Endothelial cell of umbilical vein (primary cell): Measurements from ENCODE around the gene KCNJ12. TPM values are rescaled to one million over a fixed set of nuclear protein-coding genes. Genes with fewer than 3 reads are reported as not detected.

Source experiments
- BruUV-seq: library from RNA; stranded (reverse); fragments of 400-500 nt; replicated peaks from 2 replicates; lab custom pipeline; 2021; lab: Mats Ljungman, UMichigan
- CTCF ChIA-PET: fragments of 300-600, 350-600 bp; sonication (Branson Sonifier 250); formaldehyde crosslinking; loops from one replicate; lab custom pipeline; 2021; ENCODE audit warnings: antibody characterized with exemption, inconsistent platforms; lab: Charles Lee
- POLR2A ChIA-PET: fragments of 300-600, 350-600 bp; sonication (Branson Sonifier 250); formaldehyde crosslinking; loops from one replicate; lab custom pipeline; 2021; ENCODE audit warnings: antibody characterized with exemption, inconsistent platforms; lab: Charles Lee
- DNase-seq: peaks from one replicate; pipeline ENCODE4 v3.0.0-alpha.2; 2011; ENCODE audit warnings: low read depth, low spot score
- FAIRE-seq: peaks from 2 replicates; lab custom pipeline; 2011; peaks lifted over from hg19 to GRCh38; lab: Jason Lieb, UNC
- H2AFZ ChIP-seq: 2 replicates; pipeline ENCODE4 v1.6.0; 2012; ENCODE audit warnings: low read depth, low read length, control low read depth, inconsistent platforms
- H3K27ac ChIP-seq: 2 replicates; pipeline ENCODE4 v1.5.1; 2011; ENCODE audit warnings: low read depth, mild to moderate bottlenecking, control low read depth, low read length, moderate library complexity; ENCODE audit not compliant: insufficient read depth
- H3K27me3 ChIP-seq, 2 experiments: 2 replicates each; pipeline versions ENCODE4 v1.6.0 to v1.6.1; 2011; ENCODE audit warnings: low read length in 2 of 2, mixed read lengths in 1 of 2; ENCODE audit not compliant: control insufficient read depth in 2 of 2, insufficient read depth in 2 of 2
- H3K36me3 ChIP-seq, 2 experiments: 2 replicates in 1 of 2; 3 replicates in 1 of 2; pipeline ENCODE4 v1.5.1; 2011; ENCODE audit warnings: low read length in 2 of 2, mild to moderate bottlenecking in 1 of 2, moderate library complexity in 1 of 2; ENCODE audit not compliant: control insufficient read depth in 2 of 2, insufficient read depth in 2 of 2; ENCODE audit errors: extremely low read depth in 1 of 2
- H3K4me1 ChIP-seq: 3 replicates; pipeline ENCODE4 v1.5.1; 2011; ENCODE audit warnings: mild to moderate bottlenecking, low read length; ENCODE audit not compliant: control insufficient read depth, insufficient read depth; ENCODE audit errors: extremely low read depth
- H3K4me2 ChIP-seq: 2 replicates; pipeline ENCODE4 v1.6.1; 2011; ENCODE audit warnings: low read length, control low read depth, mixed read lengths; ENCODE audit not compliant: insufficient read depth
- H3K4me3 ChIP-seq, 3 experiments: fragments of 200-600 bp in 1 of 3; sonication (generic), shearing (Covaris generic) in 1 of 3; replicated peaks in 1 of 3; 2 replicates each; pipeline ENCODE4 v1.5.1; 2011 to 2016; ENCODE audit warnings: control low read depth in 3 of 3, low read length in 3 of 3, mild to moderate bottlenecking in 2 of 3, inconsistent platforms in 1 of 3, low read depth in 1 of 3, moderate library complexity in 1 of 3; ENCODE audit not compliant: insufficient read depth in 1 of 3
- H3K79me2 ChIP-seq: 2 replicates; pipeline ENCODE4 v1.6.0; 2012; ENCODE audit warnings: low read length, inconsistent platforms; ENCODE audit not compliant: control insufficient read depth, insufficient read depth
- H3K9ac ChIP-seq: replicated peaks from 2 replicates; pipeline ENCODE3; 2011; ENCODE audit warnings: low read length, control low read depth; ENCODE audit not compliant: insufficient read depth; ENCODE audit errors: extremely low read depth
- H3K9me1 ChIP-seq: replicated peaks from 3 replicates; pipeline ENCODE4 v1.6.0; 2011; ENCODE audit warnings: mild to moderate bottlenecking, low read length; ENCODE audit not compliant: control insufficient read depth, insufficient read depth; ENCODE audit errors: extremely low read depth
- H3K9me3 ChIP-seq: replicated peaks from 2 replicates; pipeline ENCODE4 v1.5.1; 2012; ENCODE audit warnings: low read length, inconsistent platforms; ENCODE audit not compliant: control insufficient read depth, insufficient read depth
- H4K20me1 ChIP-seq: replicated peaks from 2 replicates; pipeline ENCODE3; 2011; ENCODE audit warnings: mild to moderate bottlenecking, low read length; ENCODE audit not compliant: control insufficient read depth, insufficient read depth; ENCODE audit errors: extremely low read depth
- EZH2 ChIP-seq: IDR thresholded peaks from 2 replicates; pipeline ENCODE4 v1.6.1; 2012; ENCODE audit warnings: borderline replicate concordance, low read depth, mild to moderate bottlenecking, moderate library complexity, low read length, inconsistent platforms; ENCODE audit not compliant: severe bottlenecking
- FOS ChIP-seq: IDR thresholded peaks from 2 replicates; pipeline ENCODE4 v1.6.1; 2011; ENCODE audit warnings: mild to moderate bottlenecking, low read length, moderate library complexity, borderline replicate concordance; ENCODE audit not compliant: insufficient read depth
- GATA2 ChIP-seq: IDR thresholded peaks from 2 replicates; pipeline ENCODE4 v1.7.0; 2011; ENCODE audit warnings: low read depth, mild to moderate bottlenecking, moderate library complexity, mixed read lengths, low read length; ENCODE audit not compliant: insufficient read length, insufficient read depth
- JUN ChIP-seq: IDR thresholded peaks from 2 replicates; pipeline ENCODE4 v1.6.1; 2011; ENCODE audit warnings: borderline replicate concordance, low read depth; ENCODE audit not compliant: insufficient read length, insufficient read depth
- MYC ChIP-seq: IDR thresholded peaks from one replicate; pipeline ENCODE4 v1.6.1; 2011; ENCODE audit warnings: mild to moderate bottlenecking, low read depth, low read length
- POLR2A ChIP-seq: IDR thresholded peaks from 2 replicates; pipeline ENCODE4 v1.6.1; 2012; ENCODE audit warnings: low read depth, mild to moderate bottlenecking, control low read depth, low read length
- POLR2AphosphoS5 ChIP-seq: IDR thresholded peaks from 2 replicates; pipeline ENCODE4 v1.6.1; 2012; ENCODE audit warnings: low read depth, mild to moderate bottlenecking, control low read depth, low read length, moderate library complexity; ENCODE audit not compliant: insufficient read depth
- dilution Hi-C: fragments of 300-500 bp; cut with MboI; formaldehyde crosslinking; loops from one replicate; pipeline ENCODE4 v1.15.0; 2019; ENCODE audit warnings: low sequenced_read_pairs; ENCODE audit not compliant: extremely low pct_ligation_motif_present
- intact Hi-C: fragments of 100-400 bp; cut with micrococcal nuclease; formaldehyde crosslinking; loops from one replicate; pipeline ENCODE4 v1.10.0; 2022
- polyA plus RNA-seq, 4 experiments: library from polyadenylated mRNA; depleted of rRNA in 3 of 4; stranded (reverse) in 3 of 4; unstranded in 1 of 4; fragments of >200 nt; gene quantifications; 2 replicates each; pipeline versions ENCODE4 v1.2.1 to v1.2.3, GENCODE V29; 2011 to 2012; ENCODE audit warnings: missing spikeins in 1 of 4
- total RNA-seq: library from RNA; stranded (reverse); gene quantifications from 2 replicates; pipeline ENCODE4 v1.2.3, GENCODE V29; 2021
- TF ChIP-seq, protein P1 (sequence below): IDR thresholded peaks from 2 replicates; pipeline ENCODE4 v1.6.1; 2011; ENCODE audit not compliant: insufficient read depth, insufficient read length
- TF ChIP-seq, protein P2 (sequence below), 2 donors: IDR thresholded peaks; 1 replicate in 1 of 2; 2 replicates in 1 of 2; pipeline ENCODE4 v1.5.1; 2011; ENCODE audit warnings: low read length in 2 of 2, mild to moderate bottlenecking in 2 of 2, moderate library complexity in 2 of 2, control low read depth in 1 of 2, inconsistent platforms in 1 of 2, low read depth in 1 of 2; ENCODE audit not compliant: insufficient read depth in 1 of 2; ENCODE audit errors: extremely low read depth in 1 of 2

KCNJ12 gene
- total and polyA plus RNA-seq, 2 donors (not counting 3 experiments of a cell fraction or from before 2014, with no cell fraction given): 0.19 to 0.44 TPM

DNA sequence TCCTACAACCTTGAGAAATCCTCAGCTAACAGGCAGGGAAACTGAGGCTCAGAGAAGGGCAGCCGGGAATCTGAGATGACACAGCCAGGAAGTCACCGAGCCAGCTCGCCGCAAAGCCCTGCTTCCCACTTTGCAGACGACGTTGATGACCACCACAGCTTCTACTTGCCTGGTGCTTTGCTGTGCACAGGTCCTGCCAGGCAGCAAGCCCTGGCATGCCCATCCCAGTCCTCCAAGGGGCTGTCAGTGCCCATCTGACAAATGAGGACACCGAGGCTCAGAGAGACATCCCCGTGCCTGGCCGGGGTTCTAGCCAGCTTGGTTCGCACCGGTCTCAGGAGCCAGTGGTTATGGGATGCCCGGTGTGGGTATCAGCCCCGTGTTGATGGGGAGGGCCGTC lies 20.1 kb downstream of the KCNJ12 start:
- DNase-seq (no peak), FAIRE-seq (no peak)
- no peaks in the 10 kb centered on the region for H3K79me2 ChIP-seq
- H3K4me1 ChIP-seq: no peaks in the 10 kb centered on the region
- intact Hi-C loops: no loop called here
- H3K4me2 ChIP-seq: no peak overlapping the region
- H2AFZ ChIP-seq: no peak overlapping the region
- no TSS peak for BruUV-seq
- TF ChIP-seq, protein P1, sequence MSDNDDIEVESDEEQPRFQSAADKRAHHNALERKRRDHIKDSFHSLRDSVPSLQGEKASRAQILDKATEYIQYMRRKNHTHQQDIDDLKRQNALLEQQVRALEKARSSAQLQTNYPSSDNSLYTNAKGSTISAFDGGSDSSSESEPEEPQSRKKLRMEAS: no peak
- TF ChIP-seq GATA2 (no peak), POLR2AphosphoS5 (no peak), JUN (no peak), POLR2A (no peak), FOS (no peak), EZH2 (no peak), MYC (no peak)
- TF ChIP-seq, protein P2, sequence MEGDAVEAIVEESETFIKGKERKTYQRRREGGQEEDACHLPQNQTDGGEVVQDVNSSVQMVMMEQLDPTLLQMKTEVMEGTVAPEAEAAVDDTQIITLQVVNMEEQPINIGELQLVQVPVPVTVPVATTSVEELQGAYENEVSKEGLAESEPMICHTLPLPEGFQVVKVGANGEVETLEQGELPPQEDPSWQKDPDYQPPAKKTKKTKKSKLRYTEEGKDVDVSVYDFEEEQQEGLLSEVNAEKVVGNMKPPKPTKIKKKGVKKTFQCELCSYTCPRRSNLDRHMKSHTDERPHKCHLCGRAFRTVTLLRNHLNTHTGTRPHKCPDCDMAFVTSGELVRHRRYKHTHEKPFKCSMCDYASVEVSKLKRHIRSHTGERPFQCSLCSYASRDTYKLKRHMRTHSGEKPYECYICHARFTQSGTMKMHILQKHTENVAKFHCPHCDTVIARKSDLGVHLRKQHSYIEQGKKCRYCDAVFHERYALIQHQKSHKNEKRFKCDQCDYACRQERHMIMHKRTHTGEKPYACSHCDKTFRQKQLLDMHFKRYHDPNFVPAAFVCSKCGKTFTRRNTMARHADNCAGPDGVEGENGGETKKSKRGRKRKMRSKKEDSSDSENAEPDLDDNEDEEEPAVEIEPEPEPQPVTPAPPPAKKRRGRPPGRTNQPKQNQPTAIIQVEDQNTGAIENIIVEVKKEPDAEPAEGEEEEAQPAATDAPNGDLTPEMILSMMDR (IDR thresholded peaks at IDR 0.05; ENCODE audit: extremely low read depth in 1 of 2, insufficient read depth in 1 of 2, low read depth in 1 of 2, low read length in 2 of 2): no peak
- H3K27me3 ChIP-seq: no peaks in the 10 kb centered on the region
- POLR2A ChIA-PET: no interaction called here
- no peak overlapping the region for H3K27ac ChIP-seq
- CTCF ChIA-PET: interaction anchor here (0.8 kb wide), 1 partner anchor 115 kb away, joined by 4 read pairs; no protein-coding TSS in a partner anchor
- no peaks in the 10 kb centered on the region for H3K36me3 ChIP-seq
- no peaks in the 10 kb centered on the region for H3K9me3 ChIP-seq
- H3K4me3 ChIP-seq: no peak overlapping the region
- H3K9me1 ChIP-seq: no peaks in the 10 kb centered on the region
- dilution Hi-C loops: no loop called here
- H4K20me1 ChIP-seq: no peaks in the 10 kb centered on the region
- no peak overlapping the region for H3K9ac ChIP-seq
